Activated T-cell treated with anti-CD3 and anti-CD28 coated beads for 48 hours (primary cell): ENCODE data around the gene INCENP.
"Not testable (repeated sequence)": the region's sequence is repeated elsewhere in the genome, so short reads cannot be mapped to it uniquely, and the experiment has no call there.

Experiments
- DNase-seq: peaks from one replicate; pipeline ENCODE4 v3.0.0-alpha.2; 2020; ENCODE audit warnings: low read depth

INCENP gene

DNA sequence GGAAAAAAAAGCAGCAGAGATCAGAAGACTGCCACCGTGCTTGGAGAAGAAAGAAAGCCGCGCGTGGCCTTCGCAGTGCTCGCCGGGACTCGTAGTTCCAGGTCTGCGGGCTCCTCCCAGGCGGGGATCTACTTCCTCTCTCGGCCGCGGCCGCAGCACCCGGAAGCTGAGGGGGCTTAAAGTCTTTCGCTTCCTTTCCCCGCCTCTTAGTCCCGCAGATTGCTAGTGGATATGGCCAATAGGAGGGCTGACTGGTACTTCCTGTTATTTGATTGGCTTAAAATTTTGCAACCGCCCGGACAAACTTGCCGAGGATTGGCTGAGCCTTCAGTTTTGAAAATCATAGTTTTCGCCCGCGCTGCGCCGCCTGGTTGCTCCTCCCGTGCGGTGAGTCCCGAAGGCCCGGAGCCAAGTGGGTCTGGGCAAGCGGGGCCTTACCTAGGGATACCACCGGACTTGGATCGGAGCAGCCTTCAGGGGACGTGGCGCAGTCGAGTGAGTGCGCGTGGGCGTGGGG, at the start of gene INCENP:
Gene INCENP (plus strand): TSS at position 343 of the 517 bp plus-strand sequence. CDS start 4,151 bp downstream, outside the sequence.
- peak; percentile 91 for DNase-seq

GRCh38 chr11:62075438-62075837, 48.4 kb upstream of the INCENP start:
- DNase-seq: no peak

DNA sequence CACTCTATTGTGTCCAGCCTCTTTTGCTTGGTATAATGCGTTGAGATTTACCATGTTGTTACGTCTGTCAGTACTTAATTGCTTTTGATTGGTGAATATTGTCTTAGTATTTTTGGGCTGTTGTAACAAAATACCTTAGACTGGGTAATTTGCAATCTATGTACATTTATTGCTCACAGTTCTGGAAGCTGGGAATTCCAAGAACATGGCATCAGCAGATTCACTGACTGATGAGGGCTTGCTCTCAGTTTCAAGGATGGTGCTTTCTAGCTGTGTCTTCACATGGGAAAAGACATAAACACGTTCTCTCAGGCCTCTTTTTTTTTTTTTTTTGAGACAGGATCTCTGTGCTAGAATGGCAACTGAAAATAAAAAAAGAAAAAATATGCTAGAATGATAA, 46.7 kb upstream of the INCENP start:
- no peak for DNase-seq

GRCh38 chr11:62081378-62082291, 42.2 kb upstream of the INCENP start:
- peak; percentile 72 for DNase-seq

GRCh38 chr11:62082292-62082657, 41.5 kb upstream of the INCENP start:
- DNase-seq: no peak

DNA sequence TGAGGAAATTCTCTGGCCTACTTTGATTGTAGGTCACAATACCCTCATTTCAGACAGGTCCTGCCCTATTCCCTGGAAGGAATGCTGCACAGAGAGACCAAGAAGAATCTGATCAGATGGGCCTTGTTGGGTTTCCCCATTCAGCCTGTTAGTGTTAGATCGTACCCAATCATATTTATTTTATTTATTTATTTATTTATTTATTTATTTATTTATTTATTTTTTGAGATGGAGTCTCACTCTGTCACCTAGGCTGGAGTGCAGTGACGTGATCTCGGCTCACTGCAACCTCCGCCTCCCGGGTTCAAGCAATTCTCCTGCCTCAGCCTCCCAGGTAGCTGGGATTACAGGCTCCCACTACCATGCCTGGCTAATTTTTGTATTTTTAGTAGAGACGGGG, 39.0 kb upstream of the INCENP start:
- DNase-seq: not testable (repeated sequence)

DNA sequence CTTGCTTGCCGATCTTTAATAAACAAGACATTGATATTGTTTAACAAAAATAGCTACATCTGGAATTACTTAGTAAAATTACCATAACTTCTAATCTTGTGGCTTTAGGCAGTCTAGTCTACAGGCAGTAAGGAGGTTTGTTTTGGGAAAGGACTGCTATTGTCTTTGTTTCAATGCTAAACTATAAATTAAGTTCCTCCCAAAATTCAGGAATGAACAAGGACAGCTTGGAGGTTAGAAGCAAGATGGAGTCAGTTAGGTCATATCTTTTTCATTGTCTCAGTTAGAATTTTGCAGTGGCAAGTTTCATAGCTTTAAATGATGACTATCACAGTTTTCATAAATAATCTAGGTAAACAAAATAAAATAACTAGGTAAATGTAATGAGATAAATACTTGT, 36.1 kb upstream of the INCENP start:
- no peak for DNase-seq

GRCh38 chr11:62088331-62088933, 35.4 kb upstream of the INCENP start:
- DNase-seq: no peak

- no peak for DNase-seq
These were observed 20.7 kb upstream of the INCENP start for GRCh38 chr11:62103141-62103540.

GRCh38 chr11:62103986-62104385, 19.8 kb upstream of the INCENP start:
- DNase-seq: no peak

DNA sequence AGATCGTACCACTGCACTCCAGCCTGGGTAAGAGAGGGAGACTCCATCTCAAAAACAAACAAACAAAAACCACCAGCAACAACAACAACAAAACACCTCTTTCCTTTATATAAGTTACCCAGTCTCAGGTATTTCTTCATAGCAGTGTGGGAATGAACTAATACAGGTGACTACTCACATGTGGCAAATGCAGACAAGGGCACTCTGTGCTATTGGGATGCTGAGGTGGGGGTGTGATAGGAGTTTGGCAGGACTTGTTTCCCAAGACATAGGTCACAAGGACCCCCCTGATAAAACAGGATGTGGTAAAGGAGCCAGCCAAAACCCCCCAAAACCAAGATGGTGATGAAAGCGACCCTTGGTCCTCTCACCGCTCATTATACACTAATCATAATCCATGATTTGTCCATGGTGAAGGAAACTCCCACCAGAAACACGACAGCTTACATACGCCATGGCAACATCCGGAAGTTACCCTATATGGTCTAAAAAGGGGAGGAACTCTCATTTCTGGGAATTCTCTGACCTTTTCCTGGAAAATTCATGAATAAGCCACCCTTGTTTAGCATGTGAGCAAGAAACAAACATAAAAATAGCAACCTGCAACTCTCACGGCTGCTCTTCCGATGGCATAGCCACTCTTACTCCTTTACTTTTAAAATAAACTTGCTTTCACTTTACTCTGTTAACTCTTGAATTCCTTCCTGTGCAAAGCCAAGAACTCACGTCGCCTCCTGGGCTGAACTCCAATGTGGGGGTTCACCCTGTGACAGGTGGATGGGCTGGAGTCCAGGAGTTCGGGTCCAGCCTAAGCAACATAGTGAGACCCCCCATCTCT, 18.8 kb upstream of the INCENP start:
- no peak for DNase-seq

GRCh38 chr11:62105667-62106191, 18.1 kb upstream of the INCENP start:
- DNase-seq: no peak

DNA sequence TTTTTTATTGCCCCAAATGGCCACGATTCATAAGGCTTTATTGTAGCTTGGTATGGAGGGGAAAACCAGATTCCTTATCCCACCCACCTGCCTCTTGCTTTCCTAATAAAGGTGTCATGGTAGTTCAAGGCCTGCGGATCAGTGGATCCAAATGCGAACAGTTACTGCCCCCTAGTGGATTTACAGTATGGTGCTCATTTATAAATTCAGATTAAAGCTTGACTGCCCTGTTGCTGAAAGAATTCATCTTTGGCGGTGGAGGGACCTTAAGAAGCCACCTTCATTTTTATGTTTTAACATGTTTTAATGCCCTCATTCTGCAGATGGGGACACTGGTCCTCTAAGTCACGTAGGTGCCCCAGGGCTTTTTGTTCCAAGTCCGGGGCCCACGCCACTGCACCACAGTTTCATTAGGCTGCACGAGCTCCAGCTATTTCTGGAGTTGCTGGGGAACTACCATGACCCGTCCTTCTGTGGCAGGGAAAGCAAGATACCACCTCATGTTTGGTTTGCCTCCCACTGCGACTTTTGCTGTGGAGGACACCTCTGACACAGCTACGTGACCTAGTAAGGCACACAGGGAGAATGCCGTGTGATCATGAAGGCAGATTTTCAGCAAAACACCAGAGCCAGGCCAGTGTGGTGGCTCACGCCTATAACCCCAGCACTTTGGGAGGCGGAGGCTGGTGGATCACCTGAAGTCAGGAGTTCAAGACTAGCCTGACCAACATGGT, 15.6 kb upstream of the INCENP start:
- DNase-seq: no peak

- DNase-seq: no peak
These were observed 14.8 kb upstream of the INCENP start for GRCh38 chr11:62108971-62109404.

DNA sequence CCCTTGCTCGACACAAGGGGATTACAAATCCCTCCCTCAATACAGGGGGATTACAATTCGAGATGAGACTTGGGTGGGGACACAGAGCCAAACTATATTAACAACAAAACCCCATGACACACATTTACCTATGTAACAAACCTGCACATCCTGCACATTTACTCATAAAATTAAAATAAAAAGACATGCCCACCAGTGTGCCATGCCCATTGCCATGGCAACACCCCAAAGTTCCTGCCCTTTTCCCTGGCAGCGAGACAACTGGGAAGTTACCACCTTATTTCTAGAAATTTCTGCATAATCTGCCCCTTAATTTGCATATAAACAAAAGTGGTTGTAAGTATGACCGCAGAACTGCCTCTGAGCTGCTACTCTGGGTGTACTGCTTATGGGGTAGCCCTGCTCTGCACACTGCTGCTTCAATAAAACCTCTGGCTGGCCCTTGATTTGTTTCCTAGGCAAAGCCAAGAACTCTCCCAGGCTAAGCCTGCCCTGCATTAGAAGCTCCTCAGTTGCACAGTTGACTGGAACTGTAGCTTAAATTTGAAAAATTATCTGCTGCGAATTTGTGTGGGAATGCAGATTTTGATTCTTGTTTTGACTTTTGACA, 8.6 kb upstream of the INCENP start:
- no peak for DNase-seq

DNA sequence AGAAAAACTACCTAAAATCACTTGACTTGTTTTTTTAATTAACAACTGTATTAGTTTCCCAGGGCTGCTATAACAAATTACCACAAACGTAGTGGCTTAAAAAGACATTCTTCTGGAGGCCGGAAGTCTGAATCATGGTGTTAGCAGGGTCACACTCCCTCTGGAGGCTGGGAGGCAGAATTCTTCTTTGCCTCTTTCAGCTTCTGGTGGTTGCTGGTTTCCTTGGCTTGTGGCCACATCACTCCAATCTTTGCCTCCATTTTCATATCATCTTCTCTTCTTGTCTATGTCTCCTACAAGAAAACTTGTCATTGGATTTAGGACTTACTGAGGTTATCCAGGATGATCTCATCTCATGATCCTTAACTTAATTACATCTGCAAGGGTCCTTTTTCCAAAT, 7.4 kb upstream of the INCENP start:
- no peak for DNase-seq

GRCh38 chr11:62119569-62119968, 4.2 kb upstream of the INCENP start:
- DNase-seq: no peak

DNA sequence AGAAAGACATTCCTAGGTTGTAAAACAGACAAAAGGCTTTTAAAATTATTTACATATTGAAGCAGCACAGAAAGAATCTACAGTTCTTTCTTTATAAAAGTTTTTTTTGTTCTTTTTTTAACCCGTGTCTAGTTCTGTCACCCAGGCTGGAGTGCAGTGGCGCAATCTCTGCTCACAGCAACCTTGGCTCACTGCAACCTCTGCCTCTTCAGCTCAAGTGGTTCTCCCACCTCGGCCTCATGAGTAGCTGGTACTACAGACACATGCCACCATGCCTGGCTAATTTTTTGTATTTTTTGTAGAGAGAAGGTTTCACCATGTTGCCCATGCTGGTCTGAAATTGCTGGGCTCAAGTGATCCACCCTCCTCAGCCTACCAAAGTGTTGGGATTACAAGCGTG, 3.8 kb upstream of the INCENP start:
- no peak for DNase-seq

- DNase-seq: no peak
These were observed 3.4 kb upstream of the INCENP start for GRCh38 chr11:62120431-62120830.

DNA sequence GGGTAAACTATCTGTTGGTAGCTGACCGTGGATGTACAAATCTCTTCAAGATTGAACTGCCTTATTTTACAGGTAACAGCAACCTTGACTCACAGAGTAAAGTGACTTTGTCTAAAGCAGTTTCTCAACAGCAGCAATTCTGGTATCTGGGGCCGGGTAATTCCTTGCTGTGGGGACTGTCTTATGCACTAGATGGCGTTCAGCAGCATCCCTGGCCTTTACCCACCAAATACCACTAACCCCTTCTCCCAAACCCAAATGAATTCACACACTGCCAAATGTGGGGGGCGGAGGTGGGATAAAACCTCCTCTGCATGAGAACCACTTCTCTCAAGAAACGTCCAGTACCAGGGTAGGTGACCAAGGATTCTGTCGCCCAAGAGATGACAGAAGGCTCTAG, 1.7 kb upstream of the INCENP start:
- no peak for DNase-seq
